Activated naive CD8-positive, alpha-beta T cell treated with anti-CD3 and anti-CD28 coated beads for 36 hours (primary cell): ENCODE measurements around the gene RBPJL. TPM values are rescaled to one million over a fixed set of nuclear protein-coding genes. Genes with fewer than 3 reads are reported as not detected.
A peak's percentile ranks its signal among the peaks of the same experiment; 100 is the strongest.

Experiments used
- DNase-seq: peaks from one replicate; pipeline ENCODE4 v3.0.0; 2021
- H3K27ac Mint-ChIP-seq: one replicate; pipeline ENCODE4 v1.8.0; 2022; ENCODE audit warnings: mild to moderate bottlenecking, moderate library complexity, mixed read lengths
- H3K27me3 Mint-ChIP-seq: one replicate; pipeline ENCODE4 v1.8.0; 2022; ENCODE audit warnings: mild to moderate bottlenecking, mixed read lengths
- H3K36me3 Mint-ChIP-seq: one replicate; pipeline ENCODE4 v1.8.0; 2021; ENCODE audit warnings: mild to moderate bottlenecking, mixed read lengths
- H3K4me1 Mint-ChIP-seq: one replicate; pipeline ENCODE4 v1.8.0; 2021; ENCODE audit warnings: mixed read lengths
- H3K4me3 Mint-ChIP-seq: one replicate; pipeline ENCODE4 v1.8.0; 2022; ENCODE audit warnings: mild to moderate bottlenecking, moderate library complexity, mixed read lengths
- H3K9me3 Mint-ChIP-seq: one replicate; pipeline ENCODE4 v1.8.0; 2022; ENCODE audit warnings: mixed read lengths
- total RNA-seq, 2 experiments: library from RNA; stranded (reverse); gene quantifications; one replicate each; pipeline ENCODE4 v1.2.3, GENCODE V29; 2021

RBPJL gene
- total RNA-seq, 2 experiments from 2014 or later: not detected

- Mint-ChIP-seq H3K27ac (no peak overlapping the region), H3K9me3 (no peaks in the 10 kb centered on the region), H3K36me3 (peaks cover 1% of the 10 kb centered on the region), H3K27me3 (peaks cover 5% of the 10 kb centered on the region), H3K4me1 (peaks cover 40% of the 10 kb centered on the region), H3K4me3 (no peak overlapping the region)
- no peak for DNase-seq
Measured at GRCh38 chr20:45352729-45353128, 46.1 kb downstream of the RBPJL start.

GRCh38 chr20:45353746-45354145 is 47.1 kb downstream of the RBPJL start:
- no peak for DNase-seq
- Mint-ChIP-seq H3K4me3 (no peak overlapping the region), H3K27me3 (peaks cover 4% of the 10 kb centered on the region), H3K9me3 (no peaks in the 10 kb centered on the region), H3K4me1 (peaks cover 44% of the 10 kb centered on the region), H3K36me3 (no peaks in the 10 kb centered on the region), H3K27ac (peak overlapping the region; percentile 78)

GRCh38 chr20:45354423-45355208 is 48.0 kb downstream of the RBPJL start:
- Mint-ChIP-seq H3K9me3 (no peaks in the 10 kb centered on the region), H3K4me3 (peak overlapping the region; percentile 36), H3K27me3 (peaks cover 4% of the 10 kb centered on the region), H3K4me1 (peaks cover 50% of the 10 kb centered on the region), H3K36me3 (no peaks in the 10 kb centered on the region), H3K27ac (peak overlapping the region; percentile 85)
- DNase-seq: no peak

DNA sequence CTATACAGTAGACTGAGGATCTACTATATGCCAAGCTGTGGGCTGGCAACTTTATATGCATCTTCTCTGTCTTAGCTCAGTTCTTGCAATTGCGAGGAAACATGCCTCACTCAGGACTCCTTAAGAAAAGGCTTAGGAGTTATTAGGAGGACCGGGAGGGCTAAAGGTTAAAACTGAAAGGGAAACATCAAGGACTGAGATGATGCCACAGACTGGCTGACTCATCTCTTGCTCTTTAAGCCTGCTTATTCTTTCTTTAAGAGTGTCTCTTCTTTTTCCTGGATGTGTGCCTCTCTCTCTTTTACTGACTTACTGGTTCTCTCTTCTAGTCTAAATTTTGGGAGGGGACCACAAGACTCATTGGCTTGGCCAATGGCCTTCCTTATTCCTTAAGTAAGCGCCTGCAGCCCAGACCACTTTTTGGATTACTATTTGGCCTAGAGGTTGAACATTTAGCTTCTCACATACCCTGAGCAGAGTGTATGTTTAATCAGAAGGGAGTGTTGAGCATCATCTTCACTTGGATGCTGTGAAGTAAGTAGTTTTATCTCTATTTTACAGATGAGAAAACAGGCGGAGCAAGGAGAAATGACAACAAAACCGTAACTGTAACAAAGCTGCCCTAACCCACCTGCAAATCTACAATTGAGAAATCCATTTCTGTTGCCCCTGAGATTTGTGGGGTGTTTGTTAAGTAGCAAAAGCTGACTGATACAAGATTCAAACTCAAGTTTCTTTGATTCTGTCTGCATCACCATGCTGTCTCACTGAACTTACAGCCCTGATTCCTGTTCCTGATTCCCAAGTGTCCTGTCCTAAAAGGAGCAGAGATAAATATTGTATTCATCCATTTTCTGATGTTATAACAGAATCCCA is 48.8 kb downstream of the RBPJL start:
- H3K9me3 Mint-ChIP-seq: no peaks in the 10 kb centered on the region

DNA sequence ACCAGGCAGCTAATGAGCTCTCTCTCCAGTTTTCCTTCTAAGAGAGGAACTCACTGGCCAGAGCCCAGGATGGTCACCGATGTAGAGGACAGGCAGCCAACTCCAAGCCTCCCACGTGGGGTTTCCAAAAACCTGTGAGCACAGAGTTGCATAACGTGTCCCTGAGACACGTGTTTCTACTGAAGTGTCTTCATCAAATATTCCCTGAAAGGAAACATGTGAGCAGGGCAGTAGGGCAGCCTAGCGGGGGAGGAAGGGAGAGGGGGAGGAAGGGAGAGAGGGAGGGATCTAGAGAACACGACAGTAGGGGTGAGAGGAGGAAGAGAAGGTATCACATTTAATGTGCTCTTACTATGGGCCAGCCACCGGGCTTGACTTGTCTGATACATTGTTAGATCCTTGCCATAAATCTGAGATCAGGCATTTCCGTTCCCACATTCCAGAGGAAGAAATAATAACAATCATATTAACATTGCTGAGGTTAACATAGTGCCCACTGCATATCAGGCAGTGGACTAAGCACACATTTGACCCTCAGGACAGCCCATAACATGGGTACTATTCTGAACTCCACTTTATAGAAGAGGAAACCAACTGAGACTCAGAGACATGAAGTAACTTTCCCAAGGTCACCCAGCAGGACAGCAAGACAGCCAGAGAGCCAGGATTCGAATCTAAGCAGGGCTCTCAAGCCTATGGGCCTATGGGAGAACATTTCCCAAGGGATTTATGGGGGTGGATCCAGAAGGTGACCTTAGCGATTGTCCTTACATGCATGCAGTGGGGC is 51.8 kb downstream of the RBPJL start:
- no peak overlapping the region for H3K27ac Mint-ChIP-seq
- no peaks in the 10 kb centered on the region for H3K36me3 Mint-ChIP-seq
- DNase-seq: no peak
- peaks cover 58% of the 10 kb centered on the region for H3K4me1 Mint-ChIP-seq
- no peaks in the 10 kb centered on the region for H3K27me3 Mint-ChIP-seq
- no peak overlapping the region for H3K4me3 Mint-ChIP-seq
- no peaks in the 10 kb centered on the region for H3K9me3 Mint-ChIP-seq

More for the DNA sequence above, 48.8 kb downstream of the RBPJL start:
- Mint-ChIP-seq H3K36me3 (no peaks in the 10 kb centered on the region), H3K27ac (peak overlapping the region; percentile 85), H3K27me3 (peaks cover 4% of the 10 kb centered on the region), H3K4me1 (peaks cover 49% of the 10 kb centered on the region), H3K4me3 (peak overlapping the region; percentile 32)
- DNase-seq: no peak

DNA sequence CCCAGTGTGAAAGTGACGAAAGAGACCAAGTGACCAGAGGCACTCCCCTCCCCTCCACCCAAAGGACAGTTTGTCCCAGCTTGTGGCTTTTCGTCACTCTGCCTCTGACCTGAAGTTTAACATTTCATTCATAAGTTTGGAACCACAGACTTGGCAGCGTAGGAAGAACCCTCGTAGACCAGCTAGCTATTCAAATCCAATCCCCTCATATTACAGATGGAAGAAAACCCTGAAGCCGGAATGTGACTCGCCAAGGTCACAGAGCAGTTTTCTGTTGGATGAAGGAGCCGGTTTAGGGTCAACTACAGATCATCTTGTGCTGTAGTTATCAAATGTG is 52.4 kb downstream of the RBPJL start:
- Mint-ChIP-seq H3K4me3 (no peak overlapping the region), H3K9me3 (no peaks in the 10 kb centered on the region), H3K4me1 (peaks cover 58% of the 10 kb centered on the region), H3K27ac (no peak overlapping the region), H3K27me3 (no peaks in the 10 kb centered on the region), H3K36me3 (peaks cover 4% of the 10 kb centered on the region)
- DNase-seq: no peak

DNA sequence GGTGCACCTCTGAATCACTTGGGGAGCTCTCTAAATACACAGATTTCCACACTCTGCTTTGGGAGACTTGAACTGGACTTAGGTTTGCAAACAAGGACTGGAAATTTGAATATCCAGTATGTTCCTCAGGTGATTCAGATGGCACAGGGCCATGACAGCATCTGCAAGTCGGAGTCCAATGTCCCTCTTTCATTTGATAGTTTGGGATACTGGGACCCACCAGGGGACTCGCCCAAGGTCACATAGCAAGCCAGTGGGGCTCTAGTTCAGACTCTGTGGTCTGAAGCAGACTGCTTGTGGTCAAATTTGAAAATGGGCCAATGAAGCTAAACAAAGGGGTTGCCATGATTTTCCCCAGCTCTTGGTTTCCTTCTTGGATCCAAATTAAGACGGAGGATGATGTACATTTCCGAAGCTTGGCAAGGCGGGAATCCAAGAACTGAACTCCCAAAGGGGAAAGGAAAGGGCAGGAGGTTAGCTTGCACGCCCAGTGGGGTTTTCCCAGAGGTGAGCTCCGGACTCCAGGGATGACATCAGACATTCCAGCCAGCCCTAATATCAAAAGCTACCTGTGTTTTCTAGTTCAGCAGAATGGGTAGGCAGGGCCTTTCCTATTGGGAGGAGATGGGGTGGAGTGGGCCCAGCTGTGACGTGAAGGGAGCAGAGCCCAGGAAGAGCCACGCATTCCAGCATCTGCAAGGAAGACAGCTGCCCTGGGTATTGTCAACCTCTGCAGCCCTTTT is 52.9 kb downstream of the RBPJL start:
- DNase-seq: no peak
- H3K4me1 Mint-ChIP-seq: peaks cover 55% of the 10 kb centered on the region
- no peak overlapping the region for H3K27ac Mint-ChIP-seq
- peaks cover 4% of the 10 kb centered on the region for H3K36me3 Mint-ChIP-seq
- no peaks in the 10 kb centered on the region for H3K27me3 Mint-ChIP-seq
- no peak overlapping the region for H3K4me3 Mint-ChIP-seq
- H3K9me3 Mint-ChIP-seq: no peaks in the 10 kb centered on the region

DNA sequence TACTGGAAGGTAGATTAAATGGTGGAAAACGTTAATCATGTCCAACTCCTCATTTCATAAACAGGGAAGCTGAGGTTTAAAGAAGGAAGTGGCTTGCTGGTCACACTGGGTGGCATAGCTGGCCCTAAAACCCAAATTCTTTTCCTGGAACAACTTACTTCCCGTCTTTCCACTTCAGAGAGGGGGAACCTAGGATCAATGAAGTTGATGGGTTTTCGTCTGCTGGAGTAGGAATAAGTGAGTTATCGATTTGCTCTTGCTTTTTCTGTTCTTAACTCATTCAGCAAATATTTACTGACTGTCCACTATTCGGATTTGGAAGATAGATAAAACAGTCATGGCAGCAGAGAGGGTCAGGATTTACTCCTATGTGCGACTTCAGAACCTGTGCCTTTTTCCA is 55.2 kb downstream of the RBPJL start:
- Mint-ChIP-seq H3K4me1 (peaks cover 51% of the 10 kb centered on the region), H3K4me3 (no peak overlapping the region), H3K27ac (no peak overlapping the region), H3K9me3 (no peaks in the 10 kb centered on the region), H3K36me3 (peaks cover 9% of the 10 kb centered on the region), H3K27me3 (no peaks in the 10 kb centered on the region)
- DNase-seq: no peak

GRCh38 chr20:45362804-45363610 is 56.4 kb downstream of the RBPJL start, which contains the start of gene SYS1:
Gene SYS1 (plus strand): TSS chr20:45363156. CDS start chr20:45363532, 376 bp downstream.
- H3K9me3 Mint-ChIP-seq: no peaks in the 10 kb centered on the region
- H3K4me3 Mint-ChIP-seq: peak within 1 kb of the TSS; percentile 94
- peak within 1 kb of the TSS; percentile 95 for H3K27ac Mint-ChIP-seq
- H3K4me1 Mint-ChIP-seq: peaks cover 55% of the 10 kb centered on the region
- DNase-seq: peak; percentile 99
- H3K27me3 Mint-ChIP-seq: no peaks in the 10 kb centered on the region
- peaks cover 10% of the 10 kb centered on the region for H3K36me3 Mint-ChIP-seq

- DNase-seq: no peak
- Mint-ChIP-seq H3K9me3 (no peaks in the 10 kb centered on the region), H3K4me3 (peak overlapping the region; percentile 94), H3K27me3 (no peaks in the 10 kb centered on the region), H3K36me3 (peaks cover 10% of the 10 kb centered on the region), H3K4me1 (peaks cover 54% of the 10 kb centered on the region), H3K27ac (peak overlapping the region; percentile 95)
Measured at GRCh38 chr20:45363611-45364492, 57.2 kb downstream of the RBPJL start.

DNA sequence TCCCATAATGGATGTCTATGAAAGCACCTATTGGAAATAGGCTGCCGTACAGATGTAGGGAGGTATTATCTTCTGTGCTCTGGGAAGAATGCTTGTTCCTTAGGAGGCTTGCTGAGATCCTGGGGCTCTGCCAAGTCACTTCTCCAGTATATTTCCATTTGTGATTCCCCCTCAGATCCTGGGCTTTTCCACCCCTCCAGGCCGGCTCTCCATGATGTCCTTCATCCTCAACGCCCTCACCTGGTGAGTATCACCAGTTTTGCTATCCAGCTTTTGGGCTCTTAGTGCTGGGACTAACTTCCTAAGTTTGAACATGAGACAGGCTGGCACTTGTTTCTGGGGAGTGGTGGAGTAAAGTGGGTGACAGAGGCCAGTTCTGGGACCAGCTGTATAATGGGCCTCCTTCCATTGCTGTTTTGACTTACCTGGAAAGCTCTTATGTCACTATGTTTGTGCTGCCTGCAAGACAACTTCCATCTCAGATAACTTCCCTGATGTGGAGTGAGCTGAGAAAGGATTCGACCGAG is 58.9 kb downstream of the RBPJL start:
- H3K27ac Mint-ChIP-seq: peak overlapping the region; percentile 12
- no peaks in the 10 kb centered on the region for H3K9me3 Mint-ChIP-seq
- H3K4me3 Mint-ChIP-seq: no peak overlapping the region
- H3K27me3 Mint-ChIP-seq: no peaks in the 10 kb centered on the region
- peaks cover 49% of the 10 kb centered on the region for H3K4me1 Mint-ChIP-seq
- no peak for DNase-seq
- H3K36me3 Mint-ChIP-seq: peaks cover 10% of the 10 kb centered on the region

GRCh38 chr20:45366192-45366591 is 59.6 kb downstream of the RBPJL start:
- H3K9me3 Mint-ChIP-seq: no peaks in the 10 kb centered on the region
- no peak overlapping the region for H3K27ac Mint-ChIP-seq
- no peak overlapping the region for H3K4me3 Mint-ChIP-seq
- no peaks in the 10 kb centered on the region for H3K27me3 Mint-ChIP-seq
- peaks cover 10% of the 10 kb centered on the region for H3K36me3 Mint-ChIP-seq
- DNase-seq: no peak
- peaks cover 49% of the 10 kb centered on the region for H3K4me1 Mint-ChIP-seq

- peak overlapping the region; percentile 60 for H3K27ac Mint-ChIP-seq
- H3K27me3 Mint-ChIP-seq: no peaks in the 10 kb centered on the region
- H3K9me3 Mint-ChIP-seq: no peaks in the 10 kb centered on the region
- no peak for DNase-seq
- H3K4me1 Mint-ChIP-seq: peaks cover 49% of the 10 kb centered on the region
- H3K36me3 Mint-ChIP-seq: peaks cover 10% of the 10 kb centered on the region
- H3K4me3 Mint-ChIP-seq: no peak overlapping the region
Measured at GRCh38 chr20:45366631-45367030, 60.0 kb downstream of the RBPJL start.
